GM12892 (cell line): ENCODE results near the gene TMEM176B.
"Not testable (repeated sequence)": the region's sequence is repeated elsewhere in the genome, so short reads cannot be mapped to it uniquely, and the experiment has no call there.

Source experiments
- POLR2A ChIP-seq: IDR thresholded peaks from 2 replicates; pipeline ENCODE4 v1.6.1; 2011; ENCODE audit warnings: low read depth, low read length, control low read depth
- POLR2AphosphoS5 ChIP-seq: IDR thresholded peaks from 2 replicates; pipeline ENCODE4 v1.6.1; 2011; ENCODE audit warnings: low read depth, low read length, control low read depth
- TAF1 ChIP-seq: IDR thresholded peaks from 2 replicates; pipeline ENCODE4 v1.6.1; 2011; ENCODE audit warnings: low read depth, mild to moderate bottlenecking, control low read depth, low read length, borderline replicate concordance

DNA sequence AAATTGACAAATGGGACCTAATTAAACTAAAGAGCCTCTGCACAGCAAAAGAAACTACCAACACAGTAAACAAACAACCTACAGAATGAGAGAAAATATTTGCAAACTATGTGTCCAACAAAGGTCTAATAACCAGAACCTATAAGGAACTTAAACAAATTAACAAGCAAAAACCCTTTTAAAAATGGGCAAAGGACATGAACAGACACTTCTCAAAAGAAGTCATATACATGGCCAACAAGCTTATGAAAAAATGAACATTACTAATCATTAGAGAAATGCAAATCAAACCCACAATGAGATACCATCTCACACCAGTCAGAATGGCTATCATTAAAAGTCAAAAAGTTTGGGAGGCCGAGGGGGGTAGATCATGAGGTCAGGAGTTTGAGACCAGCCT lies 26.0 kb downstream of the TMEM176B start:
- TF ChIP-seq POLR2A, POLR2AphosphoS5, TAF1: not testable (repeated sequence)
